PFSK-1 (cell line): ENCODE data around the gene BMP7.

Source experiments
- FOXP2 ChIP-seq: optimal IDR thresholded peaks from 2 replicates; pipeline ENCODE3; 2011; ENCODE audit warnings: borderline replicate concordance, control low read depth, inconsistent platforms; ENCODE audit not compliant: insufficient read depth; ENCODE audit errors: extremely low read length, extremely low read depth
- POLR2AphosphoS5 ChIP-seq: IDR thresholded peaks from 2 replicates; pipeline ENCODE4 v1.6.1; 2012; ENCODE audit warnings: low read depth, mild to moderate bottlenecking, control low read depth, low read length, moderate library complexity
- REST ChIP-seq, 2 experiments: IDR thresholded peaks; 2 replicates each; pipeline versions ENCODE4 v1.6.1 to v1.8.0; 2011 to 2012; ENCODE audit warnings: low read depth in 2 of 2, low read length in 2 of 2, control low read depth in 1 of 2, inconsistent platforms in 1 of 2, mild to moderate bottlenecking in 1 of 2, moderate library complexity in 1 of 2; ENCODE audit not compliant: insufficient read depth in 1 of 2
- SIN3A ChIP-seq: IDR thresholded peaks from 2 replicates; pipeline ENCODE4 v1.6.1; 2012; ENCODE audit warnings: mild to moderate bottlenecking, low read length, moderate library complexity, borderline replicate concordance; ENCODE audit not compliant: insufficient read depth
- TAF1 ChIP-seq: IDR thresholded peaks from 2 replicates; pipeline ENCODE4 v1.6.1; 2012; ENCODE audit warnings: low read length, control low read depth, borderline replicate concordance; ENCODE audit not compliant: insufficient read depth

Gene BMP7

GRCh38 chr20:57312138-57312537 lies 45.7 kb upstream of the BMP7 start:
- TF ChIP-seq SIN3A (no peak), POLR2AphosphoS5 (no peak), FOXP2 (no peak), TAF1 (no peak), REST (IDR thresholded peaks at IDR 0.05; ENCODE audit: insufficient read depth in 1 of 2, low read depth in 2 of 2, low read length in 2 of 2) (no peak)

- TF ChIP-seq POLR2AphosphoS5 (no peak), SIN3A (no peak)
These were observed 44.5 kb upstream of the BMP7 start for GRCh38 chr20:57310821-57311514.

- no peak for TF ChIP-seq REST (IDR thresholded peaks at IDR 0.05; ENCODE audit: insufficient read depth in 1 of 2, low read depth in 2 of 2, low read length in 2 of 2)
These were observed 43.2 kb upstream of the BMP7 start for GRCh38 chr20:57309544-57310115.

- TF ChIP-seq TAF1 (no peak), POLR2AphosphoS5 (no peak), FOXP2 (no peak), REST (IDR thresholded peaks at IDR 0.05; ENCODE audit: insufficient read depth in 1 of 2, low read depth in 2 of 2, low read length in 2 of 2) (no peak), SIN3A (no peak)
These were observed 42.2 kb upstream of the BMP7 start for GRCh38 chr20:57308451-57309271.

- no peak for TF ChIP-seq POLR2AphosphoS5
These were observed 40.3 kb upstream of the BMP7 start for GRCh38 chr20:57306747-57307146.

GRCh38 chr20:57301026-57301425 lies 34.6 kb upstream of the BMP7 start:
- TF ChIP-seq REST (IDR thresholded peaks at IDR 0.05; ENCODE audit: insufficient read depth in 1 of 2, low read depth in 2 of 2, low read length in 2 of 2) (no peak), POLR2AphosphoS5 (no peak), FOXP2 (no peak)
